ENCODE measurements around the gene REM2. TPM values are rescaled to one million over a fixed set of nuclear protein-coding genes. Genes with fewer than 3 reads are reported as not detected.

Gene REM2
- total RNA-seq, 2 experiments from 2014 or later: 0.20 to 0.27 TPM

DNA sequence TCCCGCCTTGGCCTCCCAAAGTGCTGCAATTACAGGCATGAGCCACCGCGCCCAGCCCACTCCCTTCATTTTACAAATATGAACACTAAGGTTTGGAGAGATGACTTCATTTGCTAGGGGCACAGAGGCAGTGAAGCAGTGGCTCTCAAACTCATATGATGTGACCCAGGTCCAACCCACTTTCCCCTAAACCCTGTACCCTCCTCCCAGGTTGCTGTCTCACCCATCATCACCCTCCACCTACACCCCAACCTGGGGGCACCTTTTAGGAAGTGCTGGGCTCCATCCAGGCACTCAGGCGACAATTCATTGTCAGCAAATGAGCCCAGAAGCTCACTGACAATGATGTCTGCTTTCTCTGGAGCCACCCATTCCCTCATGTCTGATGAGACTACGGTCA, 40.7 kb downstream of the REM2 start:
- no peak overlapping the region for H3K27ac Mint-ChIP-seq
- intact Hi-C loops (cut with micrococcal nuclease): no loop called here
- H3K27me3 Mint-ChIP-seq: no peaks in the 10 kb centered on the region
- DNase-seq: no peak
- peaks cover 28% of the 10 kb centered on the region for H3K4me1 Mint-ChIP-seq (ENCODE audit: low read depth)
- POLR2A ChIA-PET: interaction anchor here (1.0 kb wide), 1 partner anchor 363 kb away, joined by 4 read pairs; no protein-coding TSS in a partner anchor
- no peak for ATAC-seq
- peaks cover 73% of the 10 kb centered on the region for H3K36me3 Mint-ChIP-seq (ENCODE audit: low read depth)
- CTCF ChIA-PET: interaction anchor here (1.0 to 1.7 kb wide), 3 partner anchors 51 to 153 kb away, joined by 3 to 5 read pairs (median 3); partner anchors contain the start of gene CDH24
- TF ChIP-seq, protein P1, sequence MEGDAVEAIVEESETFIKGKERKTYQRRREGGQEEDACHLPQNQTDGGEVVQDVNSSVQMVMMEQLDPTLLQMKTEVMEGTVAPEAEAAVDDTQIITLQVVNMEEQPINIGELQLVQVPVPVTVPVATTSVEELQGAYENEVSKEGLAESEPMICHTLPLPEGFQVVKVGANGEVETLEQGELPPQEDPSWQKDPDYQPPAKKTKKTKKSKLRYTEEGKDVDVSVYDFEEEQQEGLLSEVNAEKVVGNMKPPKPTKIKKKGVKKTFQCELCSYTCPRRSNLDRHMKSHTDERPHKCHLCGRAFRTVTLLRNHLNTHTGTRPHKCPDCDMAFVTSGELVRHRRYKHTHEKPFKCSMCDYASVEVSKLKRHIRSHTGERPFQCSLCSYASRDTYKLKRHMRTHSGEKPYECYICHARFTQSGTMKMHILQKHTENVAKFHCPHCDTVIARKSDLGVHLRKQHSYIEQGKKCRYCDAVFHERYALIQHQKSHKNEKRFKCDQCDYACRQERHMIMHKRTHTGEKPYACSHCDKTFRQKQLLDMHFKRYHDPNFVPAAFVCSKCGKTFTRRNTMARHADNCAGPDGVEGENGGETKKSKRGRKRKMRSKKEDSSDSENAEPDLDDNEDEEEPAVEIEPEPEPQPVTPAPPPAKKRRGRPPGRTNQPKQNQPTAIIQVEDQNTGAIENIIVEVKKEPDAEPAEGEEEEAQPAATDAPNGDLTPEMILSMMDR (IDR thresholded peaks at IDR 0.05): no peak
- no peaks in the 10 kb centered on the region for H3K9me3 Mint-ChIP-seq
- no peak overlapping the region for H3K4me3 Mint-ChIP-seq

- Mint-ChIP-seq H3K27ac (no peak overlapping the region), H3K4me3 (no peak overlapping the region), H3K27me3 (no peaks in the 10 kb centered on the region), H3K4me1 (ENCODE audit: low read depth) (peaks cover 19% of the 10 kb centered on the region), H3K9me3 (no peaks in the 10 kb centered on the region), H3K36me3 (ENCODE audit: low read depth) (peaks cover 58% of the 10 kb centered on the region)
- no peak for DNase-seq
- CTCF ChIA-PET: interaction anchor here (0.6 to 1.0 kb wide), 2 partner anchors 134 to 151 kb away, joined by 3 read pairs; no protein-coding TSS in a partner anchor
- intact Hi-C loops (cut with micrococcal nuclease): no loop called here
- POLR2A ChIA-PET: no interaction called here
- TF ChIP-seq, protein P1 (IDR thresholded peaks at IDR 0.05): no peak
- ATAC-seq: no peak
These were observed 42.5 kb downstream of the REM2 start for GRCh38 chr14:22925513-22925912.

- no peak overlapping the region for H3K27ac Mint-ChIP-seq
- TF ChIP-seq, protein P1 (IDR thresholded peaks at IDR 0.05): no peak
- peaks cover 53% of the 10 kb centered on the region for H3K36me3 Mint-ChIP-seq (ENCODE audit: low read depth)
- no peak overlapping the region for H3K4me3 Mint-ChIP-seq
- CTCF ChIA-PET: interaction anchor here (1.0 to 2.7 kb wide), 2 partner anchors 60 to 151 kb away, joined by 3 to 12 read pairs; no protein-coding TSS in a partner anchor
- intact Hi-C loops (cut with micrococcal nuclease): no loop called here
- H3K9me3 Mint-ChIP-seq: no peaks in the 10 kb centered on the region
- no peak for DNase-seq
- POLR2A ChIA-PET: interaction anchor here (1.2 kb wide), 1 partner anchor 23 kb away, joined by 3 read pairs; no protein-coding TSS in a partner anchor
- peaks cover 19% of the 10 kb centered on the region for H3K4me1 Mint-ChIP-seq (ENCODE audit: low read depth)
- no peaks in the 10 kb centered on the region for H3K27me3 Mint-ChIP-seq
- ATAC-seq: no peak
These were observed 43.3 kb downstream of the REM2 start for GRCh38 chr14:22926316-22926715.

DNA sequence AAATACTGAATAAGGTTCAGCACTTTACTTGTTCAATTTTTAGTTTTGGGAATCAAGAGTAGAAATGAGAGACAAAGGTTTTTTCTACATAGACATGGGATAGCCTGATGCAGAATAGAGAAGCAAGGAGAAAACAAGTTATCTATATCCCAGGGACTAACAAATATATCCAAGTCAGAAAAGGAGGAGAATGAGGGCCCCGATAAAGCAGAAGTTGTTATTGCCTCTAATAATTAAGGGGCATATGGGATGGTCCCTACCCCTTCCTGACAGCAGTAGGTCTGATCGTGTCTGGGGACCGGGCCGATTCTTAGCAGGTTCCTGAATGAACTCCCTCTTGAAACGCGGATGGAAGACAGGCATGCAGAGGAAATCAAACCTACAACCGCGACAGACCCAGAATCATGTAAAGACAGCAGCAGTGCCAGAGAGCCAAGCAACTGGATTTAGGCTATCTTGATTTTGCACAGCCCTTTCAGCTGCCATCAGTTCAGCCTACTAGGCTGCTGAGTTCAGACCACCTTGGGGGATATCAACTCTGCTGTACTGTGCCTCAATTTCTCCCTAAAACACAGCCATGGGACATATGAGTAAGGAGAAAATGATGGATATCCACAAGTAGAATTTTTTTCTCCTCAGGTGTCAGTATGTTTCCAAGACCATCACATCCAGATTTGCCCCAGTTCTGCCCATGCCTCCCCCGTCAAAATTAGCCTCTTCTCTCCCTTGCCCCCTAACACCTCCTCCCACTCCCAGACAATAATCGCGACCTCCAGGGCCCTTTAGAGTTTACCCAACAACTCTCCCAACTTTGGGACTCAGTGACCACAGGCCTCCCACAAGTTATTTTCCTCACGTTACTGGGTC, 45.4 kb downstream of the REM2 start:
- Mint-ChIP-seq H3K27ac (no peak overlapping the region), H3K27me3 (no peaks in the 10 kb centered on the region), H3K4me3 (no peak overlapping the region), H3K9me3 (no peaks in the 10 kb centered on the region), H3K36me3 (ENCODE audit: low read depth) (peaks cover 43% of the 10 kb centered on the region), H3K4me1 (ENCODE audit: low read depth) (peaks cover 28% of the 10 kb centered on the region)
- TF ChIP-seq, protein P1 (IDR thresholded peaks at IDR 0.05): no peak
- ChIA-PET POLR2A (interaction anchor here (0.6 to 4.8 kb wide), 8 partner anchors 9 to 130 kb away, joined by 3 to 50 read pairs (median 3); partner anchors contain the start of genes AJUBA, HAUS4, LRP10 and RBM23), CTCF (interaction anchor here (0.9 to 3.6 kb wide), 27 partner anchors 9 to 372 kb away, joined by 3 to 86 read pairs (median 6); partner anchors contain the start of genes ACIN1, AJUBA, C14orf119 and HAUS4)
- ATAC-seq (no peak), DNase-seq (no peak)
- intact Hi-C loops (cut with micrococcal nuclease): no loop called here

Data from activated CD8-positive, alpha-beta T cell treated with anti-CD3 and anti-CD28 coated beads for 36 hours (primary cell).